ENCODE data around the gene DCP2.
"Not testable (repeated sequence)": the region's sequence is repeated elsewhere in the genome, so short reads cannot be mapped to it uniquely, and the experiment has no call there.

Gene DCP2

GRCh38 chr5:112956606-112957005 lies 20.0 kb upstream of the DCP2 start:
- DNase-seq (ENCODE audit: extremely low spot score) = no peak
- ChIA-PET POLR2A (no interaction called here), CTCF (interaction anchor here (0.6 to 1.0 kb wide), 2 partner anchors 16 to 35 kb away, joined by 3 read pairs; partner anchors contain the start of gene REEP5)
- TF ChIP-seq, protein P1, sequence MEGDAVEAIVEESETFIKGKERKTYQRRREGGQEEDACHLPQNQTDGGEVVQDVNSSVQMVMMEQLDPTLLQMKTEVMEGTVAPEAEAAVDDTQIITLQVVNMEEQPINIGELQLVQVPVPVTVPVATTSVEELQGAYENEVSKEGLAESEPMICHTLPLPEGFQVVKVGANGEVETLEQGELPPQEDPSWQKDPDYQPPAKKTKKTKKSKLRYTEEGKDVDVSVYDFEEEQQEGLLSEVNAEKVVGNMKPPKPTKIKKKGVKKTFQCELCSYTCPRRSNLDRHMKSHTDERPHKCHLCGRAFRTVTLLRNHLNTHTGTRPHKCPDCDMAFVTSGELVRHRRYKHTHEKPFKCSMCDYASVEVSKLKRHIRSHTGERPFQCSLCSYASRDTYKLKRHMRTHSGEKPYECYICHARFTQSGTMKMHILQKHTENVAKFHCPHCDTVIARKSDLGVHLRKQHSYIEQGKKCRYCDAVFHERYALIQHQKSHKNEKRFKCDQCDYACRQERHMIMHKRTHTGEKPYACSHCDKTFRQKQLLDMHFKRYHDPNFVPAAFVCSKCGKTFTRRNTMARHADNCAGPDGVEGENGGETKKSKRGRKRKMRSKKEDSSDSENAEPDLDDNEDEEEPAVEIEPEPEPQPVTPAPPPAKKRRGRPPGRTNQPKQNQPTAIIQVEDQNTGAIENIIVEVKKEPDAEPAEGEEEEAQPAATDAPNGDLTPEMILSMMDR (IDR thresholded peaks at IDR 0.05; ENCODE audit: control extremely low read depth, extremely low read depth, low read depth, missing control alignments) = no peak

- ChIA-PET CTCF (interaction anchor here (0.6 to 1.0 kb wide), 2 partner anchors 15 to 36 kb away, joined by 3 read pairs; partner anchors contain the start of gene REEP5), POLR2A (no interaction called here)
These were observed 19.4 kb upstream of the DCP2 start for GRCh38 chr5:112957036-112957808.

DNA sequence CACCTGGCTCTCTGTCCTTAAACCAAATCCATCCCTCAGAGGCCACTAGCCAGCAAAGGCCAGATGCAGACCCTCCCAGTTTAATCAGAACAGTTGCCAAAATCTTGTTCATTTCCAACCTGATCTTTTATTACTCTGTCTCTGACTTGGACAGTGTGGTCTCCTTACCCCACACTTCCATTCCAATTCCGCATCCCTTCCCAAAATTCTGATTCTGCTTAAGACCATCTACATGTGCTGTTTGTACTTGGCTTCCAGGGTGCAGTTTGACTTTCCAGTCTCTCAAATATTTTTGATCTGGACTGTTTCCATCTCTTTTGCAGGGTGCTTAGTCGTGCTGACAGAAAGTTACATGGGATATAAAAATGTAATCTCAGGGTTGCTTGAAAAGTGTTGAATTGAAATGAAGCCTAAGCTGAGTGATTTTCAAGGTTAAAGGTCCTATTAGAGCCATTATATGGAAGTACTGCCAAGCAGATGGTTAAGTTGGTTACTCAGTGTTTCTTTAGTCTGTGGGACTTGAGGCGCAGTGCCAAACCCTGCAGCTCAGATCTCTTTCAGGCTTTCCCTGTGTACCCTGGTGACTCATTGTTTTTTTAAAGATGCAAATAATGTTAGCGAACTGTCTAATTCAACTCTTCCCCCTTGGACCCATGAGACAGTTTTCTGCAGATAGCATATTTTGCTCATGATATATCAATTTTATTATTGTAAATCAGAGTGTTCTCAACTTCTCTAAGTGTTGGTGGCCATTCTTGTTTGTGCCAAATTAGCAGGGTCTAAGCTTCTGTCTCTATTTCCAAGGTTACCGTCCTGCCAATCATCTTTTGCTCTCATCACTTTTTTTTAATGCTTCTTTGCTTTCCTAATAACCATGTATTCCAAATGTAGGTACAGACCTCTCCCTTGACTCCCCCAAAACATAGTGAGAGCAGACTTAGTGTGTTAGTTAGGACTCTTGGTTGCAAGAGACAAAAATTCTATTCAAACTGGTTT lies 18.2 kb upstream of the DCP2 start:
- ChIA-PET POLR2A (no interaction called here), CTCF (interaction anchor here (1.0 to 1.2 kb wide), 2 partner anchors 24 to 38 kb away, joined by 3 to 4 read pairs; no protein-coding TSS in a partner anchor)
- TF ChIP-seq, protein P1 (IDR thresholded peaks at IDR 0.05; ENCODE audit: control extremely low read depth, extremely low read depth, low read depth, missing control alignments) = no peak
- DNase-seq (ENCODE audit: extremely low spot score) = peak; percentile 38

More at GRCh38 chr5:112957036-112957808, 19.4 kb upstream of the DCP2 start:
- TF ChIP-seq, protein P1 (IDR thresholded peaks at IDR 0.05; ENCODE audit: control extremely low read depth, extremely low read depth, low read depth, missing control alignments) = no peak
- no peak for DNase-seq (ENCODE audit: extremely low spot score)

GRCh38 chr5:112959872-112960271 lies 16.7 kb upstream of the DCP2 start:
- POLR2A ChIA-PET; DNase-seq (ENCODE audit: extremely low spot score): not testable (repeated sequence)
- CTCF ChIA-PET = interaction anchor here (1.1 to 1.8 kb wide), 4 partner anchors 8 to 37 kb away, joined by 3 to 9 read pairs (median 4); no protein-coding TSS in a partner anchor

- no peak for DNase-seq (ENCODE audit: extremely low spot score)
- TF ChIP-seq, protein P1 (IDR thresholded peaks at IDR 0.05; ENCODE audit: control extremely low read depth, extremely low read depth, low read depth, missing control alignments) = no peak
- POLR2A ChIA-PET = no interaction called here
- CTCF ChIA-PET = interaction anchor here (1.1 to 1.8 kb wide), 4 partner anchors 8 to 37 kb away, joined by 3 to 9 read pairs (median 4); no protein-coding TSS in a partner anchor
These were observed 16.3 kb upstream of the DCP2 start for GRCh38 chr5:112960315-112960714.

DNA sequence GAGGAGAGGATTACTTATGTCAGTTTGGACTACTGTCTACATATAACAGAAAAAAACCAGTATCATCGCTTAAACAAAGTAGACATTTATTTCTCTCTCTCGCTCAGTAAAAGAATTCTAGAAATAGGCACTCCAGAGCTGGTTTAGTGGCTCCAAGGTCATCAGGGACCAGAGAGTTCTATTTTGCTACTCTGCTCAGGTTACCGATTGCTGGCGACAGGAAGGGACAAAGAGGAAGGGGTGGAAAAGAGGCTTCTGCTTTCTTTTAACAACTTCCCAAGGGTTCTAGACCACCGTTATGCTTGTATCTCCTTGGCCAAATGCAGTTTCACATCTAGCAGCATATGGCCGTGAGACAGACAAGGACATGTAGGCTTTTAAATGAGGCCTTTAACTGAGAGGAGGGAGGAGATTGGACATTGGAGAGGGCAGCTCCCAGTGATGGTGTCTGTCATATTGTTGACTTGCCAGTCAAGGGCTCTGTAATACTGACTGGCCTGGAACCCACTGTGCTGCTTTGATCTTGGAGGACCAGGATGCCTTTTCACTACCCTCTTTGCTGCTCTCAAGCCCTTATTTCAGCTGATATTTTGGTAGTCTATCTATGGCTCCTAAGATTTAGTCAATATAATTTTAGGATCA lies 15.6 kb upstream of the DCP2 start:
- CTCF ChIA-PET = interaction anchor here (1.0 to 3.0 kb wide), 5 partner anchors 8 to 47 kb away, joined by 3 to 9 read pairs (median 5); partner anchors contain the start of gene REEP5
- DNase-seq (ENCODE audit: extremely low spot score) = no peak
- POLR2A ChIA-PET = interaction anchor here (0.6 kb wide), 1 partner anchor 10 kb away, joined by 7 read pairs; no protein-coding TSS in a partner anchor
- TF ChIP-seq, protein P1 (IDR thresholded peaks at IDR 0.05; ENCODE audit: control extremely low read depth, extremely low read depth, low read depth, missing control alignments) = no peak

DNA sequence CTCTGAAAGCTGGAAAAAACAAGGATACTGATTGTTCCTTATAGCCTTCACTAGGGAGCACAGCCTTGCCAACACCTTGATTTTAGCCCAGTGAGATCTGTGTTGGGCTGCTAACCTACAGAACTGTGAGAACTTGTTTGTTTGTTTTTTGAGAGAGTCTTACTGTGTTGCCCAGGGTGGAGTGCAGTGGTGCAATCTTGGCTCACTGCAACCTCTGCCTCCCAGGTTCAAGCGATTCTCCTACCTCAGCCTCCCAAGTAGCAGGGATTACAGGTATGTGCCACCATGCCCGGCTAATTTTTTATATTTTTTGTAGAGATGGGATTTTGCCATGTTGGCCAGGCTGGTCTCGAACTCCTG lies 13.2 kb upstream of the DCP2 start:
- POLR2A ChIA-PET; DNase-seq (ENCODE audit: extremely low spot score): not testable (repeated sequence)
- CTCF ChIA-PET = interaction anchor here (0.7 to 3.0 kb wide), 7 partner anchors 13 to 49 kb away, joined by 3 to 7 read pairs (median 4); partner anchors contain the start of genes DCP2 and REEP5

Data from GM10248 (cell line).